ENCODE measurements around the gene CD86. TPM values are rescaled to one million over a fixed set of nuclear protein-coding genes. Genes with fewer than 3 reads are reported as not detected.

The CD86 gene
- total and polyA plus RNA-seq, 2 of the 8 experiments (the other 6 are each of a cell fraction or from before 2014, with no cell fraction given) = 0.12 to 0.30 TPM

GRCh38 chr3:122025296-122025695, 29.9 kb upstream of the CD86 start:
- H3K23ac ChIP-seq (ENCODE audit: insufficient read length) = no peak overlapping the region
- no peak overlapping the region for H2BK120ac ChIP-seq (replicated peaks; ENCODE audit: low read depth, low read length)
- H2BK15ac ChIP-seq (ENCODE audit: low read length) = no peak overlapping the region
- no peak overlapping the region for H3K18ac ChIP-seq (ENCODE audit: extremely low read depth, low read length)
- H3K79me2 ChIP-seq (ENCODE audit: control insufficient read depth in 1 of 2, insufficient read depth in 2 of 2, low read length in 2 of 2) = no peaks in the 10 kb centered on the region
- no peak overlapping the region for H4K8ac ChIP-seq (ENCODE audit: extremely low read depth, insufficient read depth, low read length)
- H3K23me2 ChIP-seq (ENCODE audit: low read depth, low read length) = peaks cover 3% of the 10 kb centered on the region; the same call in 1 of the 2 replicates
- no peak overlapping the region for H2BK5ac ChIP-seq (ENCODE audit: low read depth, low read length)
- ChIA-PET CTCF (ENCODE audit: partially characterized antibody) (interaction anchor here (0.9 to 1.2 kb wide), 2 partner anchors 27 to 30 kb away, joined by 3 read pairs; no protein-coding TSS in a partner anchor), POLR2A (ENCODE audit: partially characterized antibody) (no interaction called here)
- no peak overlapping the region for H3K4me3 ChIP-seq (ENCODE audit: extremely low read depth in 1 of 4, insufficient read depth in 2 of 4, low read depth in 3 of 4, low read length in 4 of 4)
- FAIRE-seq = no peak
- no peaks in the 10 kb centered on the region for H3K36me3 ChIP-seq (ENCODE audit: control insufficient read depth in 2 of 4, insufficient read depth in 4 of 4, low read length in 3 of 4)
- no peak overlapping the region for H2BK20ac ChIP-seq (ENCODE audit: low read length)
- no peak overlapping the region for H4K91ac ChIP-seq (replicated peaks; ENCODE audit: insufficient read length, low read length)
- no peak overlapping the region for H3K4me2 ChIP-seq (ENCODE audit: insufficient read depth in 1 of 2, low read depth in 2 of 2, low read length in 2 of 2)
- no peak overlapping the region for H2AK5ac ChIP-seq (ENCODE audit: low read depth, low read length)
- H2AFZ ChIP-seq (ENCODE audit: low read length) = no peak overlapping the region
- no peak overlapping the region for H3K27ac ChIP-seq (ENCODE audit: low read depth, low read length)
- H3K9ac ChIP-seq (replicated peaks in 1 of 4; ENCODE audit: extremely low read depth in 1 of 4, low read depth in 3 of 4, low read length in 3 of 4) = no peak overlapping the region
- no peaks in the 10 kb centered on the region for H4K20me1 ChIP-seq (replicated peaks in 1 of 2; ENCODE audit: control insufficient read depth in 1 of 2, insufficient read depth in 2 of 2, low read length in 2 of 2)
- H3K56ac ChIP-seq (replicated peaks; ENCODE audit: insufficient read length, low read depth, low read length) = no peak overlapping the region
- H2BK12ac ChIP-seq (ENCODE audit: low read depth, low read length) = no peak overlapping the region
- H3K79me1 ChIP-seq (ENCODE audit: low read depth, low read length) = no peaks in the 10 kb centered on the region
- no peak overlapping the region for H3K4ac ChIP-seq (replicated peaks; ENCODE audit: insufficient read length, low read depth, low read length)
- no peak overlapping the region for H4K5ac ChIP-seq (ENCODE audit: insufficient read length, low read depth, low read length)
- no peaks in the 10 kb centered on the region for H3K9me3 ChIP-seq (ENCODE audit: insufficient read depth in 2 of 2, low read depth in 1 of 2, low read length in 1 of 2)
- H3K14ac ChIP-seq (ENCODE audit: insufficient read length) = no peak overlapping the region
- no peaks in the 10 kb centered on the region; a peak in 2 of 7 replicates for H3K27me3 ChIP-seq (replicated peaks in 1 of 4; ENCODE audit: control insufficient read depth in 3 of 4, extremely low read depth in 1 of 4, insufficient read depth in 3 of 4, low read length in 3 of 4)
- DNase-seq (ENCODE audit: low read depth in 1 of 2, low spot score in 2 of 2) = no peak
- no peaks in the 10 kb centered on the region; a peak in 3 of 7 replicates for H3K4me1 ChIP-seq (replicated peaks in 1 of 4; ENCODE audit: control insufficient read depth in 3 of 4, insufficient read depth in 4 of 4, low read length in 3 of 4)
- TF ChIP-seq EP300 (IDR thresholded peaks at IDR 0.05; ENCODE audit: borderline replicate concordance in 1 of 2, low read depth in 2 of 2, low read length in 2 of 2) (no peak), YY1 (IDR thresholded peaks at IDR 0.05; ENCODE audit: low read depth, low read length) (no peak), CREB1 (IDR thresholded peaks at IDR 0.05) (no peak), MAFK (IDR thresholded peaks at IDR 0.05; ENCODE audit: low read depth, low read length) (no peak), CBX5 (IDR thresholded peaks at IDR 0.05; ENCODE audit: low read depth, low read length) (no peak), RBBP5 (IDR thresholded peaks at IDR 0.05; ENCODE audit: borderline replicate concordance, low read depth, low read length) (no peak), GTF2F1 (IDR thresholded peaks at IDR 0.05; ENCODE audit: borderline replicate concordance, low read depth, low read length) (no peak), SAP30 (IDR thresholded peaks at IDR 0.05; ENCODE audit: insufficient read depth, insufficient replicate concordance, low read length) (no peak), E2F6 (IDR thresholded peaks at IDR 0.05) (no peak), SP4 (IDR thresholded peaks at IDR 0.05; ENCODE audit: low read length) (no peak), RNF2 (IDR thresholded peaks at IDR 0.05; ENCODE audit: borderline replicate concordance, low read depth, low read length, missing control alignments, poor library complexity, severe bottlenecking) (no peak), TCF12 (IDR thresholded peaks at IDR 0.05; ENCODE audit: low read depth, low read length) (no peak)
